GM12878 (cell line): ENCODE measurements around the gene MDK.

Experiments
- EP300 ChIP-seq, 2 experiments: fragments of 150-350 bp in 1 of 2; IDR thresholded peaks; 2 replicates each; pipeline ENCODE4 v1.6.1; 2011 to 2012; ENCODE audit warnings: low read depth in 2 of 2, low read length in 2 of 2, borderline replicate concordance in 1 of 2, improper control_type of control experiment in 1 of 2, inconsistent platforms in 1 of 2; ENCODE audit not compliant: control insufficient read depth in 1 of 2
- POLR2A ChIP-seq: IDR thresholded peaks from 2 replicates; pipeline ENCODE4 v1.6.1; 2011; ENCODE audit warnings: low read depth, mild to moderate bottlenecking, low read length
- RAD21 ChIP-seq: IDR thresholded peaks from 2 replicates; pipeline ENCODE4 v1.6.1; 2011; ENCODE audit warnings: mild to moderate bottlenecking, low read depth, low read length, moderate library complexity; ENCODE audit not compliant: insufficient read depth
- RFX5 ChIP-seq: IDR thresholded peaks from 2 replicates; pipeline ENCODE4 v1.6.1; 2011; ENCODE audit warnings: low read depth, low read length, improper control_type of control experiment
- STAT1 ChIP-seq: fragments of 450-650 bp; conservative IDR thresholded peaks from 2 replicates; pipeline ENCODE4 v1.6.1; 2014; ENCODE audit warnings: antibody characterized with exemption, mild to moderate bottlenecking
- TCF7 ChIP-seq: IDR thresholded peaks from 2 replicates; pipeline ENCODE4 v1.6.1; 2014; ENCODE audit warnings: antibody characterized with exemption, borderline replicate concordance
- TF ChIP-seq, protein P1 (sequence below): IDR thresholded peaks from 2 replicates; pipeline ENCODE4 v1.6.1; 2011; ENCODE audit warnings: borderline replicate concordance, low read depth, mild to moderate bottlenecking, moderate library complexity, mixed read lengths, low read length; ENCODE audit not compliant: insufficient read depth; ENCODE audit errors: extremely low read length
- TF ChIP-seq, protein P2 (sequence below), 3 experiments: IDR thresholded peaks in 2 of 3; conservative IDR thresholded peaks in 1 of 3; 2 replicates each; pipeline ENCODE4 v1.5.1; 2011; ENCODE audit warnings: low read depth in 3 of 3, low read length in 3 of 3, mild to moderate bottlenecking in 3 of 3, control low read depth in 2 of 3, moderate library complexity in 2 of 3, inconsistent platforms in 1 of 3, mixed read lengths in 1 of 3; ENCODE audit not compliant: control insufficient read depth in 2 of 3, insufficient read depth in 1 of 3; ENCODE audit errors: extremely low read depth in 1 of 3
- TF ChIP-seq, protein P3 (sequence below): IDR thresholded peaks from 2 replicates; pipeline ENCODE4 v1.6.1; 2012; ENCODE audit warnings: mild to moderate bottlenecking, low read depth, low read length
- TF ChIP-seq, protein P4 (sequence below): IDR thresholded peaks from 2 replicates; pipeline ENCODE4 v1.6.1; 2012; ENCODE audit warnings: low read depth, low read length, improper control_type of control experiment
- TF ChIP-seq, protein P5 (sequence below): IDR thresholded peaks from 2 replicates; pipeline ENCODE4 v1.6.1; 2011; ENCODE audit warnings: low read depth, mild to moderate bottlenecking, low read length, moderate library complexity, borderline replicate concordance; ENCODE audit errors: extremely low read depth

DNA sequence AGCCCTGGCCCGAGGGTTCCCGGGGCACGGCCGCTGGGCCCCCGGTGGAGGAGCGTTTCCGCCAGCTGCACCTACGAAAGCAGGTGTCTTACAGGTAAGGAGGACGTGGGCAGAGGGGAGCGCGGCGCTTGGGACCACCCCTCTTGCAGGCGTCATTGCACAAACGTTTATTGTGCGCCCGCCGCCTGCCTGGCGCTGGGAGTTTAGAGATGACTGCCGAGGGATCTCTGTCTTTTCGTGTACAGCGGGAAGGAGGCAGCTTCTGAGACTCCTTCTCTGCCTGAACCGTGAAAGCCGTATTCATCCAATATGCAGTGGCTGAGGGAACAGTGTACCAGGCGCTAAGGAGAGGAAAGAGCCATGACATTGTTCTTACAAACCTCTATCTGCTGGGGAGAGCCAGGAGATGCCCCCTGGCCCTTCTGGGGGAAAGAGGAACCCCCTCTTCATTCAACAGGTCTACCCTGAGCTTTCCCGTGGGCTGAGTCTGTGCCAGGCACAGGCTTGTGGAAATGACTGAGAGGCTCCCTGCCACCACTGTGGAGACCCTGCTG, 48.0 kb upstream of the MDK start:
- TF ChIP-seq RFX5: no peak
- TF ChIP-seq, protein P1, sequence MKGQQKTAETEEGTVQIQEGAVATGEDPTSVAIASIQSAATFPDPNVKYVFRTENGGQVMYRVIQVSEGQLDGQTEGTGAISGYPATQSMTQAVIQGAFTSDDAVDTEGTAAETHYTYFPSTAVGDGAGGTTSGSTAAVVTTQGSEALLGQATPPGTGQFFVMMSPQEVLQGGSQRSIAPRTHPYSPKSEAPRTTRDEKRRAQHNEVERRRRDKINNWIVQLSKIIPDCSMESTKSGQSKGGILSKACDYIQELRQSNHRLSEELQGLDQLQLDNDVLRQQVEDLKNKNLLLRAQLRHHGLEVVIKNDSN: no peak
- no peak for TF ChIP-seq STAT1
- no peak for TF ChIP-seq RAD21
- TF ChIP-seq, protein P2, sequence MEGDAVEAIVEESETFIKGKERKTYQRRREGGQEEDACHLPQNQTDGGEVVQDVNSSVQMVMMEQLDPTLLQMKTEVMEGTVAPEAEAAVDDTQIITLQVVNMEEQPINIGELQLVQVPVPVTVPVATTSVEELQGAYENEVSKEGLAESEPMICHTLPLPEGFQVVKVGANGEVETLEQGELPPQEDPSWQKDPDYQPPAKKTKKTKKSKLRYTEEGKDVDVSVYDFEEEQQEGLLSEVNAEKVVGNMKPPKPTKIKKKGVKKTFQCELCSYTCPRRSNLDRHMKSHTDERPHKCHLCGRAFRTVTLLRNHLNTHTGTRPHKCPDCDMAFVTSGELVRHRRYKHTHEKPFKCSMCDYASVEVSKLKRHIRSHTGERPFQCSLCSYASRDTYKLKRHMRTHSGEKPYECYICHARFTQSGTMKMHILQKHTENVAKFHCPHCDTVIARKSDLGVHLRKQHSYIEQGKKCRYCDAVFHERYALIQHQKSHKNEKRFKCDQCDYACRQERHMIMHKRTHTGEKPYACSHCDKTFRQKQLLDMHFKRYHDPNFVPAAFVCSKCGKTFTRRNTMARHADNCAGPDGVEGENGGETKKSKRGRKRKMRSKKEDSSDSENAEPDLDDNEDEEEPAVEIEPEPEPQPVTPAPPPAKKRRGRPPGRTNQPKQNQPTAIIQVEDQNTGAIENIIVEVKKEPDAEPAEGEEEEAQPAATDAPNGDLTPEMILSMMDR (IDR thresholded peaks at IDR 0.05 in 2 of 3, conservative IDR thresholded peaks at IDR 0.05 in 1 of 3; ENCODE audit: control insufficient read depth in 2 of 3, extremely low read depth in 1 of 3, insufficient read depth in 1 of 3, low read depth in 3 of 3, low read length in 3 of 3): no peak
- TF ChIP-seq, protein P3, sequence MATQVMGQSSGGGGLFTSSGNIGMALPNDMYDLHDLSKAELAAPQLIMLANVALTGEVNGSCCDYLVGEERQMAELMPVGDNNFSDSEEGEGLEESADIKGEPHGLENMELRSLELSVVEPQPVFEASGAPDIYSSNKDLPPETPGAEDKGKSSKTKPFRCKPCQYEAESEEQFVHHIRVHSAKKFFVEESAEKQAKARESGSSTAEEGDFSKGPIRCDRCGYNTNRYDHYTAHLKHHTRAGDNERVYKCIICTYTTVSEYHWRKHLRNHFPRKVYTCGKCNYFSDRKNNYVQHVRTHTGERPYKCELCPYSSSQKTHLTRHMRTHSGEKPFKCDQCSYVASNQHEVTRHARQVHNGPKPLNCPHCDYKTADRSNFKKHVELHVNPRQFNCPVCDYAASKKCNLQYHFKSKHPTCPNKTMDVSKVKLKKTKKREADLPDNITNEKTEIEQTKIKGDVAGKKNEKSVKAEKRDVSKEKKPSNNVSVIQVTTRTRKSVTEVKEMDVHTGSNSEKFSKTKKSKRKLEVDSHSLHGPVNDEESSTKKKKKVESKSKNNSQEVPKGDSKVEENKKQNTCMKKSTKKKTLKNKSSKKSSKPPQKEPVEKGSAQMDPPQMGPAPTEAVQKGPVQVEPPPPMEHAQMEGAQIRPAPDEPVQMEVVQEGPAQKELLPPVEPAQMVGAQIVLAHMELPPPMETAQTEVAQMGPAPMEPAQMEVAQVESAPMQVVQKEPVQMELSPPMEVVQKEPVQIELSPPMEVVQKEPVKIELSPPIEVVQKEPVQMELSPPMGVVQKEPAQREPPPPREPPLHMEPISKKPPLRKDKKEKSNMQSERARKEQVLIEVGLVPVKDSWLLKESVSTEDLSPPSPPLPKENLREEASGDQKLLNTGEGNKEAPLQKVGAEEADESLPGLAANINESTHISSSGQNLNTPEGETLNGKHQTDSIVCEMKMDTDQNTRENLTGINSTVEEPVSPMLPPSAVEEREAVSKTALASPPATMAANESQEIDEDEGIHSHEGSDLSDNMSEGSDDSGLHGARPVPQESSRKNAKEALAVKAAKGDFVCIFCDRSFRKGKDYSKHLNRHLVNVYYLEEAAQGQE: no peak
- no peak for TF ChIP-seq EP300 (IDR thresholded peaks at IDR 0.05; ENCODE audit: borderline replicate concordance in 1 of 2, control insufficient read depth in 1 of 2, low read depth in 2 of 2, low read length in 2 of 2)
- TF ChIP-seq, protein P4, sequence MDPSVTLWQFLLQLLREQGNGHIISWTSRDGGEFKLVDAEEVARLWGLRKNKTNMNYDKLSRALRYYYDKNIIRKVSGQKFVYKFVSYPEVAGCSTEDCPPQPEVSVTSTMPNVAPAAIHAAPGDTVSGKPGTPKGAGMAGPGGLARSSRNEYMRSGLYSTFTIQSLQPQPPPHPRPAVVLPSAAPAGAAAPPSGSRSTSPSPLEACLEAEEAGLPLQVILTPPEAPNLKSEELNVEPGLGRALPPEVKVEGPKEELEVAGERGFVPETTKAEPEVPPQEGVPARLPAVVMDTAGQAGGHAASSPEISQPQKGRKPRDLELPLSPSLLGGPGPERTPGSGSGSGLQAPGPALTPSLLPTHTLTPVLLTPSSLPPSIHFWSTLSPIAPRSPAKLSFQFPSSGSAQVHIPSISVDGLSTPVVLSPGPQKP: no peak
- TF ChIP-seq, protein P5, sequence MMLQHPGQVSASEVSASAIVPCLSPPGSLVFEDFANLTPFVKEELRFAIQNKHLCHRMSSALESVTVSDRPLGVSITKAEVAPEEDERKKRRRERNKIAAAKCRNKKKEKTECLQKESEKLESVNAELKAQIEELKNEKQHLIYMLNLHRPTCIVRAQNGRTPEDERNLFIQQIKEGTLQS: no peak
- TF ChIP-seq POLR2A: no peak
- no peak for TF ChIP-seq TCF7
